Gastrocnemius medialis (tissue), 4 donors: ENCODE results near the gene AXL. TPM values are rescaled to one million over a fixed set of nuclear protein-coding genes. Genes with fewer than 3 reads are reported as not detected.
"Not testable (repeated sequence)": the region's sequence is repeated elsewhere in the genome, so short reads cannot be mapped to it uniquely, and the experiment has no call there.

Source experiments
- ATAC-seq, 2 donors: fragments of 150-250 bp; one replicate each; pipeline ENCODE4 v1.9.1; 2016
- DNase-seq, 2 donors: peaks; one replicate each; pipeline ENCODE4 v3.0.0-alpha.2; 2019
- H3K27ac ChIP-seq, 4 donors: fragments of 200-600 bp; sonication (generic); 1 replicate in 1 of 4; 2 replicates in 3 of 4; pipeline ENCODE4 v1.5.1; 2016 to 2018; ENCODE audit warnings: mild to moderate bottlenecking in 2 of 4, moderate library complexity in 1 of 4
- H3K27me3 ChIP-seq, 3 donors: fragments of 200-600 bp; sonication (generic) in 2 of 3; 1 replicate in 1 of 3; 2 replicates in 2 of 3; pipeline versions ENCODE4 v1.5.1 to v1.6.0; 2016 to 2019; ENCODE audit warnings: mild to moderate bottlenecking in 1 of 3, moderate library complexity in 1 of 3
- H3K36me3 ChIP-seq, 2 donors: fragments of 200-600 bp; sonication (generic) in 1 of 2; one replicate each; pipeline ENCODE4 v1.5.1; 2017 to 2018
- H3K4me1 ChIP-seq, 2 donors: fragments of 200-600 bp; sonication (generic) in 1 of 2; one replicate each; pipeline ENCODE4 v1.5.1; 2016 to 2017; ENCODE audit warnings: mild to moderate bottlenecking in 2 of 2
- H3K4me3 ChIP-seq, 4 donors: fragments of 200-600 bp; sonication (generic) in 3 of 4; 1 replicate in 1 of 4; 2 replicates in 3 of 4; pipeline ENCODE4 v1.5.1; 2016 to 2019; ENCODE audit warnings: mild to moderate bottlenecking in 2 of 4
- H3K9me3 ChIP-seq, 3 donors: fragments of 200-600 bp; sonication (generic) in 2 of 3; 1 replicate in 1 of 3; 2 replicates in 2 of 3; pipeline ENCODE4 v1.5.1; 2016 to 2019
- CTCF ChIP-seq, 5 experiments: fragments of 450-650 bp in 3 of 5; fragments of 200-600 bp in 2 of 5; sonication (generic) in 2 of 5; IDR thresholded peaks in 4 of 5; conservative IDR thresholded peaks in 1 of 5; 1 replicate in 4 of 5; 2 replicates in 1 of 5; pipeline ENCODE4 v1.5.1; 2016 to 2019; ENCODE audit warnings: antibody characterized with exemption in 5 of 5, mild to moderate bottlenecking in 3 of 5, moderate library complexity in 3 of 5
- POLR2A ChIP-seq, 2 donors: fragments of 450-650 bp; IDR thresholded peaks; one replicate each; pipeline ENCODE4 v1.6.1; 2017; ENCODE audit warnings: antibody characterized with exemption in 2 of 2, mild to moderate bottlenecking in 2 of 2, moderate library complexity in 2 of 2
- in situ Hi-C, 4 donors: fragments of 200-750 bp; cut with MboI; loops; one replicate each; pipeline versions ENCODE4 v1.15.0 to v1.8.0; 2017; ENCODE audit warnings: low sequenced_read_pairs in 4 of 4
- intact Hi-C: fragments of 100-400 bp; cut with DNase I; formaldehyde crosslinking; loops from one replicate; pipeline ENCODE4 v1.15.1; 2023; ENCODE audit warnings: low total_unique reads
- total RNA-seq, 4 donors: library from RNA; depleted of rRNA; stranded (reverse); fragments of >200 nt; gene quantifications; one replicate each; pipeline versions ENCODE4 v1.1.0 to v1.2.3, GENCODE V29; 2016

Gene AXL
- total RNA-seq, 4 donors from 2014 or later = 17.4 to 49.2 (median 37.4) TPM

- in situ Hi-C loops = loop anchor here in 1 of 4 donors (25.0 kb wide), 1 partner anchor 611 kb away; no protein-coding TSS in a partner anchor
- no peak overlapping the region for H3K4me3 ChIP-seq
- no peaks in the 10 kb centered on the region for H3K27me3 ChIP-seq
- H3K27ac ChIP-seq = no peak overlapping the region
- peaks cover 13 to 100% of the 10 kb centered on the region in 2 donors for H3K36me3 ChIP-seq
- ATAC-seq = no peak
- TF ChIP-seq POLR2A (IDR thresholded peaks at IDR 0.05) (no peak), CTCF (IDR thresholded peaks at IDR 0.05 in 4 of 5, conservative IDR thresholded peaks at IDR 0.05 in 1 of 5) (no peak)
- H3K4me1 ChIP-seq = no peaks in the 10 kb centered on the region
- no peak for DNase-seq
- intact Hi-C loops = no loop called here
- H3K9me3 ChIP-seq = no peaks in the 10 kb centered on the region
Observed at GRCh38 chr19:41273076-41273475, 54.1 kb downstream of the AXL start.

- ATAC-seq (no peak), DNase-seq (no peak)
- Histone ChIP-seq H3K9me3 (no peaks in the 10 kb centered on the region), H3K27me3 (no peaks in the 10 kb centered on the region), H3K4me3 (no peak overlapping the region), H3K36me3 (peaks cover 13 to 100% of the 10 kb centered on the region in 2 donors), H3K4me1 (no peaks in the 10 kb centered on the region), H3K27ac (no peak overlapping the region)
- in situ Hi-C loops (loop anchor here in 1 of 4 donors (25.0 kb wide), 1 partner anchor 613 kb away; no protein-coding TSS in a partner anchor), intact Hi-C loops (no loop called here)
- TF ChIP-seq POLR2A (IDR thresholded peaks at IDR 0.05) (no peak), CTCF (IDR thresholded peaks at IDR 0.05 in 4 of 5, conservative IDR thresholded peaks at IDR 0.05 in 1 of 5) (no peak)
Observed at GRCh38 chr19:41274802-41275201, 55.8 kb downstream of the AXL start.

- peak in 1 of 2 donors; percentile 41 for ATAC-seq
- no peak for TF ChIP-seq POLR2A (IDR thresholded peaks at IDR 0.05)
Observed at GRCh38 chr19:41276231-41276630, 57.2 kb downstream of the AXL start.

GRCh38 chr19:41278478-41278877 lies 59.5 kb downstream of the AXL start:
- intact Hi-C loops (no loop called here), in situ Hi-C loops (no loop called here)
- H3K36me3 ChIP-seq = peaks cover 4 to 96% of the 10 kb centered on the region in 2 donors
- ATAC-seq (no peak), DNase-seq (no peak)
- H3K4me3 ChIP-seq = no peak overlapping the region
- no peak overlapping the region for H3K27ac ChIP-seq
- H3K27me3 ChIP-seq = no peaks in the 10 kb centered on the region
- TF ChIP-seq CTCF (IDR thresholded peaks at IDR 0.05 in 4 of 5, conservative IDR thresholded peaks at IDR 0.05 in 1 of 5) (no peak), POLR2A (IDR thresholded peaks at IDR 0.05) (no peak)
- no peaks in the 10 kb centered on the region for H3K4me1 ChIP-seq
- no peaks in the 10 kb centered on the region for H3K9me3 ChIP-seq

More at GRCh38 chr19:41276231-41276630, 57.2 kb downstream of the AXL start:
- Histone ChIP-seq H3K4me1 (no peaks in the 10 kb centered on the region), H3K27me3 (no peaks in the 10 kb centered on the region), H3K36me3 (peaks cover 10 to 100% of the 10 kb centered on the region in 2 donors), H3K4me3 (no peak overlapping the region), H3K9me3 (no peaks in the 10 kb centered on the region), H3K27ac (no peak overlapping the region)
- no peak for DNase-seq
- in situ Hi-C loops (no loop called here), intact Hi-C loops (no loop called here)

GRCh38 chr19:41288673-41289530 lies 69.9 kb downstream of the AXL start:
- Histone ChIP-seq H3K4me3 (no peak overlapping the region), H3K36me3 (peaks cover 6 to 84% of the 10 kb centered on the region in 2 donors), H3K27ac (no peak overlapping the region), H3K9me3 (no peaks in the 10 kb centered on the region), H3K27me3 (no peaks in the 10 kb centered on the region), H3K4me1 (no peaks in the 10 kb centered on the region)
- ATAC-seq (no peak), DNase-seq (no peak)
- in situ Hi-C loops (no loop called here), intact Hi-C loops (no loop called here)
- no peak for TF ChIP-seq POLR2A (IDR thresholded peaks at IDR 0.05)
- no peak for TF ChIP-seq CTCF (IDR thresholded peaks at IDR 0.05 in 4 of 5, conservative IDR thresholded peaks at IDR 0.05 in 1 of 5)

- DNase-seq, in situ Hi-C loops, H3K9me3 ChIP-seq: not testable (repeated sequence)
Observed at GRCh38 chr19:41289814-41290213, 70.8 kb downstream of the AXL start.

More at GRCh38 chr19:41289814-41290213, 70.8 kb downstream of the AXL start:
- H3K4me3 ChIP-seq, H3K27ac ChIP-seq, H3K27me3 ChIP-seq, ATAC-seq, H3K4me1 ChIP-seq, intact Hi-C loops: not testable (repeated sequence)
- peaks cover 6 to 84% of the 10 kb centered on the region in 2 donors for H3K36me3 ChIP-seq
